HK-2 (cell line): ENCODE results near the gene ROPN1B.
"Not testable (repeated sequence)": the region's sequence is repeated elsewhere in the genome, so short reads cannot be mapped to it uniquely, and the experiment has no call there.

Experiments
- DNase-seq: peaks from one replicate; pipeline ENCODE4 v3.0.0-alpha.2; 2018; ENCODE audit not compliant: unreplicated experiment

Gene ROPN1B

DNA sequence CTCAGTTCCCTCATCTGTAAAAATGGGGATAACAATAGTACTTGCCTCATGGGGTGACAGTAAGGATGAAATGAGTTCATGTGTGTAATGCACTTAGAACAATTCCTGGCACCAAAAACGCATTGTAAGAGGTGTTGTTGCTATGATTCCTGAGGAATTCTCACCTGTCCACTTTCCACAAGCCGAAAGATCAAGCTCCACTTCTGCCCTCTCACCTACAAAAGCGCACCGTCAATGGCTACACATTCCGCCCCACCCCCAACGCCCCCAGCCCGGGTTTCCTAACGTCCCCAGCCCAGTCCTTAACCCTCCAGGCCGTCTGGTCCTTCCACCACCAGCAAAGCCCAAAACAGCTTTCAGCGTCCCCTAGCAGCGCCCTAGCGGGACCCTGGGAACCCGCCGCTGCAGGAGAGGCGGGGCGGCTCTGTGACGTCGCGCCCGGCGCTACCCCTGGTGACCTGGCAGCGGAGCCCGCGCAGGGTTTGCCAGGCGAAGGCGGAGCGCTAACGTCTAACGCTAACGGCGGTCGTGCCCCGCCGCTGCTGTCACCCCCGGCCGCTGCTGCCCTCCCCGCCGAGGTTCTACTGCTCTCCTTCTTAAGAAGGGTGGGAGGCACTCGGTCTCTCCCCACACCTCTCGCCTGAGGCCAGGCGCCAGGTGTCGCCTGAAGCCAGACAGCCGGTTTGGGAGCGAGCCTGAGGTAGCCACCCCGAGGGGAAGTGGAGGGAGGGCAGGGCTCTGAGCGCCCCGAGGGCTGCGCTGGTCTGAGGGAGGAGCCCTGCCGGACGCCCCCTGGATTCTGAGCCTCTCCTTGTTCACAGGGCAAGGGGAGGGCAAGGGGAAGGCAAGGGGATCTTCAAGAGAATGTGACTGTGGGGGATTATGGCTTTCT is at the start of gene ROPN1B:
Gene ROPN1B (plus strand): TSS at position 478 of the 892 bp plus-strand sequence. CDS start 2,877 bp downstream, outside the sequence.
- DNase-seq, result not testable (repeated sequence)

GRCh38 chr3:125920191-125920590 is 48.8 kb upstream of the ROPN1B start:
- DNase-seq, result not testable (repeated sequence)

GRCh38 chr3:125920751-125921279 is 48.2 kb upstream of the ROPN1B start:
- not testable (repeated sequence) for DNase-seq

- peak; percentile 43 for DNase-seq
Measured at GRCh38 chr3:125921712-125922111, 47.3 kb upstream of the ROPN1B start.

- peak; percentile 54 for DNase-seq
Measured at GRCh38 chr3:125923324-125924115, 45.5 kb upstream of the ROPN1B start.

GRCh38 chr3:125924276-125924675 is 44.7 kb upstream of the ROPN1B start:
- DNase-seq, result not testable (repeated sequence)

GRCh38 chr3:125925727-125926126 is 43.3 kb upstream of the ROPN1B start:
- not testable (repeated sequence) for DNase-seq

GRCh38 chr3:125928771-125929545 is 40.0 kb upstream of the ROPN1B start:
- DNase-seq, result peak; percentile 44

DNA sequence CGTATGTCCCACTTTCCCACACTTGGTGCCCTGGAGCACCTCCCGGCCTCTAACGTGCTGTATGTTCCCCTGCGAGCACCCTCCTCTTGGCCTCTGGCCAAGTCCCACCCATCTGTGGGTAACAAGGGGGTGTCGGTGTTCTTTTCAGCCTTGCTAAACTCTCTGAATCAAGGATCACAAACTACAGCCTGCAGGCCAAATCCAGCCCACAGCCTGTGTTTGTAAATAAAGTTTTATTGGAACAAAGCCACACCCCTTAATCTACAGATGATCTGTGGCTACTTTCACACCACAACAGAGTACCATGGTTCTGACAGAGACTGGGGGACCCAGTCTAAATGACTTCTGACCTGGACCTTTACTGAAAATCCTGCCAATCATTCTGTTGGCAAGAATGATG is 39.2 kb upstream of the ROPN1B start:
- DNase-seq, result not testable (repeated sequence)

DNA sequence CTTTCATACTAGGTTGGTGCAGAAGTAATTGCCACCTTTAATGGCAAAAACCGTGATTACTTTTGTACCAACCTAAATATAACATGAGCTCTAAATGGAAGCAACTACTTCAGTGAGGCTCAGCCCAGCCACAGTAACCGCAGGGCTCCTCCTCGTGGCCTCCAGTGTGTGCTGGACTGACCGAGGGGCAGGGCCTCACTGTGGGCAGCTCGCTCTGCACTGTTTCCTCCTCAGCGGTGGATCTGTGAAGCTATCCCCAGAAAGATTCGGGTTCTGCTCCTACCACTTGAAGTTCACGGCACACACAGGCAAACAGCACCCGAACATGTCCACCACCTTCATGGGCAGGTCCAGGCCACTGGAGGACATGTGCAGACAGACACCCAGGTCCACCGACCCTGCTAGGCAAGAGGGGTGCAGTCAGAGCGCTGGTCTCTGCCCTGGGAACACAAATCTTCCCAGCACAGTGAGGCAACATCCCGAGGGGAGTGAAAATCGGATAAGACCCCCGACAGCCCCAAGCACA is 37.6 kb upstream of the ROPN1B start:
- not testable (repeated sequence) for DNase-seq

DNA sequence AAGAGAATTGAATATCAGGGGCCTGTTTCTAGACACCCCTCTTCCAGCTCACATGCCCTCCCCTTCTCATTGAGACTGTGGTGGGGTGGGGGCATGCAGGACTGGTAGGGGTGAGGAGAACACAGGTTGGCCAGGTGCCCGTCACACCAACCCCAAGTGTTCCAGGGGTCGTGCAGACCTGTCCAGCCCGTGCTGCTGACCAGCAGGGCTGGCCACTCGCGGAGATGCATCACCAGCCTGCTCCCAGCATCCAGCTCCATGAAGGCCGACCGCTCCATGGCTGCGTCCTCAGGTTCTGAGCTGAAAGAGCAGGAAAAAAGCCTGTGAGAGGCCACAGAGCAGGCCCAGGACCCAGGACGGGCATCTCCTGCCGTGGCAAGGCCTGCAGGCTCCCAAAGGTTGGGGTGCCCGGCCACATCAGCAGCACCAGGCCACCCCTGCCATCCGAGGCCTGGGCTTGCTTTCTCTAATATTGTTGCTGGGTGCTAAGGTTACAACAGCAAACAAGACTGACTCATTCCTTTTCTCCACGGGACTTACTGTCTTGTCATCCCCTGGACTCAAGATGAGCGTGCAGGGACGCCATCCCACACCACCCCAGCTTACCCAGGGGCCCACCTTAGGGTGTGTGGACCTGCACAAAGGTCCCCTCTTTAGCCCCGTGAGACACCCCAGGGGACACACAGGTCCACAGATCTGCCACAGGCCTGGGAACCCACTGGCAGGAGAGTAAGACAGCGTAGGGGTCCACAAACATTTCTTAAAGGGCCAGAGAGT is 35.4 kb upstream of the ROPN1B start:
- DNase-seq, result not testable (repeated sequence)

DNA sequence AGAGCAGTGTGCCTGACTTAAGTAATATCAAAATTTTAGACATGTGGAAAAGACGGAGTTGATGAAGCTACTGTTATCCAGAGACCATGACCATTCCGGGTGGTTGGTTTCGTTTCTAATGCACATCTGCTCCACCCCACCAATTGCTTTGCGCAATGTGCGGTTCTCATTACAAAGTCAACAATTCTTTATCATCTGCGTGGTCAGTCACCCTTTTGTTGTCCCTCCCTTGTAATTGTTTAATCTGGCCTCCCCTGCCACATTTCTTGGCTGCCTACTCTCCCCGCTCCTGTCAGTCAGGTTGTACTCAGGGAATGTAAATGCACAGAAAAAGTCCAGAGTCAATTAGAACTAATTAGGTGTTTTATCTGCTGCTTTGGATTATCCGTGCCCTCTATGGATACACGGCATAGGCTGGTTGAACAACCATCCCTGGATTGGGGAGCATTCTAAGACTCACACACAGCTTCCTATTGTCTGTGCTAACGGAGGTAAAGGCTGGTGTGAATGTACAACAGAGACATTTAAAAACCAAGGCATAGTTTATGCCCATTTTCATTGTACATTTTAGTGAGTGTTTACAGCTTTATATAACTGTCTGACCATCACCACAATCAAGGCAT is 33.6 kb upstream of the ROPN1B start:
- not testable (repeated sequence) for DNase-seq

GRCh38 chr3:125936210-125936815 is 32.7 kb upstream of the ROPN1B start:
- DNase-seq, result not testable (repeated sequence)

DNA sequence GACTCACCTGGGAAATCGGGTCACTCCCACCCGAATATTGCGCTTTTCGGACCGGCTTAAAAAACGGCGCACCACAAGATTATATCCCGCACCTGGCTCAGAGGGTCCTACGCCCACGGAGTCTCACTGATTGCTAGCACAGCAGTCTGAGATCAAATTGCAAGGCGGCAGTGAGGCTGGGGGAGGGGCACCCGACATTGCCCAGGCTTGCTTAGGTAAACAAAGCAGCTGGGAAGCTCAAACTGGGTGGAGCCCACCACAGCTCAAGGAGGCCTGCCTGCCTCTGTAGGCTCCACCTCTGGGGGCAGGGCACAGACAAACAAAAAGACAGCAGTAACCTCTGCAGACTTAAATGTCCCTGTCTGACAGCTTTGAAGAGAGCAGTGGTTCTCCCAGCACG is 32.1 kb upstream of the ROPN1B start:
- DNase-seq, result not testable (repeated sequence)

DNA sequence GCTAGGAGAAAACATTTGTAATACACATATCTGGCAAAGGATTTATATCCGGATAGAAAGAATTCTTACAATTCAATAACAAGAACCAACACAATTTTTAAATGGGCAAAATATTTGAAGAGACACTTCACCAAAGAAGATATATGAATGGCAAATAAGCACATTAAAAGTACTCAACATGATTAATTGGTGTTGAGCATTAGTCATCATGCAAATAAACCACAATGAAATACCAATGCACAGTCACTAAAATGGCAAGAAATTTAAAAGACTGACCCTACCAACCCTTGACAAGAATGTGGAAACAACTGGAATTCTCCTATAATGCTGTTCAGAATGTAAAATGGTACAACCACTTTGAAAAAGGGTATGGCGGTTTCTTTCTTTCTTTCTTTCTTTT is 21.2 kb upstream of the ROPN1B start:
- not testable (repeated sequence) for DNase-seq

GRCh38 chr3:125948901-125949300 is 20.1 kb upstream of the ROPN1B start:
- DNase-seq, result not testable (repeated sequence)

- DNase-seq, result not testable (repeated sequence)
Measured at GRCh38 chr3:125951176-125951575, 17.8 kb upstream of the ROPN1B start.

DNA sequence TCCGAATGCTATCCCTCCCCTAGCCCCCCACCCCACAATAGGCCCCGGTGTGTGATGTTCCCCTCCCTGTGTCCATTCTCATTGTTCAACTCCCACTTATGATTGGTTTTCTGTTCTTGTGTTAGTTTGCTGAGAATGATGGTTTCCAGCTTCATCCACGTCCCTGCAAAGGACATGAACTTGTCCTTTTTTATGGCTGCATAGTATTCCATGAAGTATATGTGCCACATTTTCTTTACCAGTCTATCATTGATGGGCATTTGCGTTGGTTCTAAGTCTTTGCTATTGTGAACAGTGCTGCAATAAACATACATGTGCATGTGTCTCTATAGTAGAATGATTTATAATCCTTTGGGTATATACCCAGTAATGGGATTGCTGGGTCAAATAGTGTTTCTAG is 12.0 kb upstream of the ROPN1B start:
- not testable (repeated sequence) for DNase-seq
